Tibial artery (tissue), 4 donors: ENCODE data around the gene MAGI2.

ENCODE experiments used
- DNase-seq, 2 donors: peaks; one replicate each; pipeline ENCODE4 v3.0.0-alpha.2; 2019
- H3K27ac ChIP-seq, 2 donors: fragments of 200-600 bp; sonication (generic) in 1 of 2; 1 replicate in 1 of 2; 2 replicates in 1 of 2; pipeline ENCODE4 v1.5.1; 2018 to 2019; ENCODE audit warnings: mild to moderate bottlenecking in 1 of 2
- H3K27me3 ChIP-seq, 2 donors: fragments of 200-600 bp; sonication (generic) in 1 of 2; one replicate each; pipeline versions ENCODE4 v1.5.1 to v1.6.0; 2016 to 2019
- H3K36me3 ChIP-seq, 3 donors: fragments of 200-600 bp; sonication (generic) in 2 of 3; one replicate each; pipeline ENCODE4 v1.5.1; 2016 to 2019; ENCODE audit warnings: mild to moderate bottlenecking in 2 of 3
- H3K4me1 ChIP-seq, 4 donors: fragments of 200-600 bp; sonication (generic) in 2 of 4; 1 replicate in 3 of 4; 2 replicates in 1 of 4; pipeline ENCODE4 v1.5.1; 2016 to 2019
- H3K4me3 ChIP-seq, 2 donors: fragments of 200-600 bp; sonication (generic) in 1 of 2; 1 replicate in 1 of 2; 2 replicates in 1 of 2; pipeline ENCODE4 v1.5.1; 2018 to 2019; ENCODE audit warnings: mild to moderate bottlenecking in 2 of 2
- H3K9me3 ChIP-seq, 3 donors: fragments of 200-600 bp; sonication (generic) in 1 of 3; one replicate each; pipeline ENCODE4 v1.5.1; 2016 to 2019
- CTCF ChIP-seq, 2 experiments: fragments of 200-600 bp in 1 of 2; fragments of 450-650 bp in 1 of 2; IDR thresholded peaks; one replicate each; pipeline ENCODE4 v1.5.1; 2017 to 2019; ENCODE audit warnings: antibody characterized with exemption in 2 of 2, mild to moderate bottlenecking in 1 of 2, moderate library complexity in 1 of 2
- intact Hi-C: fragments of 100-400 bp; cut with DNase I; formaldehyde crosslinking; loops from one replicate; pipeline ENCODE4 v1.15.0; 2023; ENCODE audit warnings: low total_unique reads

Gene MAGI2

GRCh38 chr7:78955329-78955728, 498.1 kb downstream of the MAGI2 start:
- Histone ChIP-seq H3K9me3 (no peaks in the 10 kb centered on the region), H3K36me3 (no peaks in the 10 kb centered on the region), H3K27ac (no peak overlapping the region), H3K27me3 (no peaks in the 10 kb centered on the region), H3K4me1 (no peaks in the 10 kb centered on the region), H3K4me3 (no peak overlapping the region)
- TF ChIP-seq CTCF (IDR thresholded peaks at IDR 0.05) = no peak
- no peak for DNase-seq
- intact Hi-C loops = no loop called here

- H3K27ac ChIP-seq = no peak overlapping the region
- H3K27me3 ChIP-seq = no peaks in the 10 kb centered on the region
- no peaks in the 10 kb centered on the region for H3K9me3 ChIP-seq
- intact Hi-C loops = no loop called here
- TF ChIP-seq CTCF (IDR thresholded peaks at IDR 0.05) = no peak
- DNase-seq = no peak
- H3K36me3 ChIP-seq = no peaks in the 10 kb centered on the region
- H3K4me1 ChIP-seq = no peaks in the 10 kb centered on the region
- no peak overlapping the region for H3K4me3 ChIP-seq
Observed at GRCh38 chr7:78953726-78954363, 499.6 kb downstream of the MAGI2 start.

- TF ChIP-seq CTCF (IDR thresholded peaks at IDR 0.05) = no peak
- DNase-seq = no peak
- no peak overlapping the region for H3K4me3 ChIP-seq
- intact Hi-C loops = no loop called here
- no peaks in the 10 kb centered on the region for H3K36me3 ChIP-seq
- H3K27ac ChIP-seq = no peak overlapping the region
- H3K4me1 ChIP-seq = no peaks in the 10 kb centered on the region
- no peaks in the 10 kb centered on the region for H3K9me3 ChIP-seq
- H3K27me3 ChIP-seq = no peaks in the 10 kb centered on the region
Observed at GRCh38 chr7:78953090-78953489, 500.4 kb downstream of the MAGI2 start.

DNA sequence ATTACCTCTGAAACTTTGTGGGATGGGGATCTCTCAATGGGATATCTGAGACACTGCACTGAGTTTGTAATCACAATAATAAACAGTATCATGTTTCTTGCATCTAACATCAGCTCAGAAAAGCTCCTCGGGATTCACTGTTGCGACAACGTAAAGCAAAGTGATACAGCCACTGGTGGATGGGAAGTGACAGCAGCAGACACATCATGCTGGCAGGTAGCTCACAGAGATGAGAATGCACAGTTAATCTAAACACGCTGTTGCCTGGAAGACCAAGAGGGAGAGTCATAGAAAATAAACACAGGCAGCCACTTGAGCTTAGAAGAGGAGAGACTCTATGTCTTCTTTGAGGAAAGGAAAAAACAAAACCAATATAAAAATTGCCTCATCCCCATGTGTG, 513.8 kb downstream of the MAGI2 start:
- Histone ChIP-seq H3K27ac (no peak overlapping the region), H3K9me3 (no peaks in the 10 kb centered on the region), H3K4me3 (no peak overlapping the region), H3K4me1 (peaks cover 0 to 7% (median 0%) of the 10 kb centered on the region in 4 donors), H3K27me3 (no peaks in the 10 kb centered on the region), H3K36me3 (no peaks in the 10 kb centered on the region)
- DNase-seq = no peak
- TF ChIP-seq CTCF (IDR thresholded peaks at IDR 0.05) = no peak
- intact Hi-C loops = no loop called here

DNA sequence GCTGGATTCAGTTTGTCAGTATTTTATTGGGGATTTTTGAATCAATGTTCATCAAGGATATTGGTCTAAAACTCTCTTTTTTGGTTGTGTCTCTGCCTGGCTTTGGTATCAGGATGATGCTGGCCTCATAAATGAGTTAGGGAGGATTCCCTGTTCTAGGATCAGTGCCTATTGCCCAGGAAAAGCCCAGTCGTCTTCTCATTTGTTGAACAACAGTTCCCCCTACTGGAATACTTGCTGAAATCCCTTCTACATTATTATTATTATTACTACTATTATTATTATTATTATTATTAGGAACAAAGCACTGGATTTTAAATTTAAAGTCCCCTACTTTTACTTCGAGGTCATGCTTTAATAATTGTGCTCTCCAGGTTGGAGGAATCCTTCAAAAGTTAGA, 528.9 kb downstream of the MAGI2 start:
- Histone ChIP-seq H3K4me1 (no peaks in the 10 kb centered on the region), H3K36me3 (no peaks in the 10 kb centered on the region), H3K4me3 (no peak overlapping the region), H3K27me3 (no peaks in the 10 kb centered on the region), H3K9me3 (no peaks in the 10 kb centered on the region), H3K27ac (no peak overlapping the region)
- no peak for DNase-seq
- intact Hi-C loops = no loop called here
- TF ChIP-seq CTCF (IDR thresholded peaks at IDR 0.05) = peak in 1 of 2 experiments; percentile 23

- no peaks in the 10 kb centered on the region for H3K4me1 ChIP-seq
- no peaks in the 10 kb centered on the region for H3K9me3 ChIP-seq
- no peak for TF ChIP-seq CTCF (IDR thresholded peaks at IDR 0.05)
- no peak for DNase-seq
- H3K36me3 ChIP-seq = no peaks in the 10 kb centered on the region
- no peak overlapping the region for H3K4me3 ChIP-seq
- no peaks in the 10 kb centered on the region for H3K27me3 ChIP-seq
- intact Hi-C loops = no loop called here
- no peak overlapping the region for H3K27ac ChIP-seq
Observed at GRCh38 chr7:78912781-78913180, 540.7 kb downstream of the MAGI2 start.
